Measurements from ENCODE around the gene DISC1.

- no peak for TF ChIP-seq CTCF (IDR thresholded peaks at IDR 0.05)
- no peak for TF ChIP-seq SIN3A (IDR thresholded peaks at IDR 0.05; ENCODE audit: borderline replicate concordance, insufficient read depth, low read depth, low read length)
- no peak for TF ChIP-seq POLR2AphosphoS5 (IDR thresholded peaks at IDR 0.05; ENCODE audit: low read depth, low read length)
- TF ChIP-seq TCF7L2 (IDR thresholded peaks at IDR 0.05; ENCODE audit: low read depth, low read length): no peak
- TF ChIP-seq, protein P1, sequence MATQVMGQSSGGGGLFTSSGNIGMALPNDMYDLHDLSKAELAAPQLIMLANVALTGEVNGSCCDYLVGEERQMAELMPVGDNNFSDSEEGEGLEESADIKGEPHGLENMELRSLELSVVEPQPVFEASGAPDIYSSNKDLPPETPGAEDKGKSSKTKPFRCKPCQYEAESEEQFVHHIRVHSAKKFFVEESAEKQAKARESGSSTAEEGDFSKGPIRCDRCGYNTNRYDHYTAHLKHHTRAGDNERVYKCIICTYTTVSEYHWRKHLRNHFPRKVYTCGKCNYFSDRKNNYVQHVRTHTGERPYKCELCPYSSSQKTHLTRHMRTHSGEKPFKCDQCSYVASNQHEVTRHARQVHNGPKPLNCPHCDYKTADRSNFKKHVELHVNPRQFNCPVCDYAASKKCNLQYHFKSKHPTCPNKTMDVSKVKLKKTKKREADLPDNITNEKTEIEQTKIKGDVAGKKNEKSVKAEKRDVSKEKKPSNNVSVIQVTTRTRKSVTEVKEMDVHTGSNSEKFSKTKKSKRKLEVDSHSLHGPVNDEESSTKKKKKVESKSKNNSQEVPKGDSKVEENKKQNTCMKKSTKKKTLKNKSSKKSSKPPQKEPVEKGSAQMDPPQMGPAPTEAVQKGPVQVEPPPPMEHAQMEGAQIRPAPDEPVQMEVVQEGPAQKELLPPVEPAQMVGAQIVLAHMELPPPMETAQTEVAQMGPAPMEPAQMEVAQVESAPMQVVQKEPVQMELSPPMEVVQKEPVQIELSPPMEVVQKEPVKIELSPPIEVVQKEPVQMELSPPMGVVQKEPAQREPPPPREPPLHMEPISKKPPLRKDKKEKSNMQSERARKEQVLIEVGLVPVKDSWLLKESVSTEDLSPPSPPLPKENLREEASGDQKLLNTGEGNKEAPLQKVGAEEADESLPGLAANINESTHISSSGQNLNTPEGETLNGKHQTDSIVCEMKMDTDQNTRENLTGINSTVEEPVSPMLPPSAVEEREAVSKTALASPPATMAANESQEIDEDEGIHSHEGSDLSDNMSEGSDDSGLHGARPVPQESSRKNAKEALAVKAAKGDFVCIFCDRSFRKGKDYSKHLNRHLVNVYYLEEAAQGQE (IDR thresholded peaks at IDR 0.05; ENCODE audit: insufficient read depth in 1 of 2, low read depth in 2 of 2, low read length in 1 of 2): no peak
Measured at GRCh38 chr1:231757759-231758158, 131.2 kb downstream of the DISC1 start.
